BLaER1 (cell line): ENCODE results near the gene MAU2.

Experiments used
- H3K27ac ChIP-seq: shearing (Covaris generic); formaldehyde crosslinking; 2 replicates; pipeline ENCODE4 v1.8.1; 2022
- H3K27me3 ChIP-seq: shearing (Covaris generic); formaldehyde crosslinking; 2 replicates; pipeline ENCODE4 v1.8.1; 2022
- H3K36me3 ChIP-seq: shearing (Covaris generic); formaldehyde crosslinking; 2 replicates; pipeline ENCODE4 v1.8.1; 2022
- H3K4me1 ChIP-seq: shearing (Covaris generic); formaldehyde crosslinking; 2 replicates; pipeline ENCODE4 v1.8.1; 2022
- H3K4me2 ChIP-seq: shearing (Covaris generic); formaldehyde crosslinking; 2 replicates; pipeline ENCODE4 v1.8.1; 2022
- H3K4me3 ChIP-seq: shearing (Covaris generic); formaldehyde crosslinking; 2 replicates; pipeline ENCODE4 v1.8.1; 2022
- H3K9ac ChIP-seq: shearing (Covaris generic); formaldehyde crosslinking; 2 replicates; pipeline ENCODE4 v1.8.1; 2022
- H3K9me3 ChIP-seq: shearing (Covaris generic); formaldehyde crosslinking; 2 replicates; pipeline ENCODE4 v1.8.1; 2022
- H4K20me1 ChIP-seq: shearing (Covaris generic); formaldehyde crosslinking; 2 replicates; pipeline ENCODE4 v1.8.1; 2022
- Cebpa-rat ChIP-seq: shearing (Covaris generic); IDR thresholded peaks from 2 replicates; pipeline ENCODE4 v1.8.1; 2022

The MAU2 gene

GRCh38 chr19:19305696-19306095 is 14.9 kb upstream of the MAU2 start:
- Histone ChIP-seq H3K9me3 (no peaks in the 10 kb centered on the region), H3K4me2 (no peak overlapping the region), H3K27ac (no peak overlapping the region), H3K4me3 (no peak overlapping the region), H3K36me3 (peaks cover 99% of the 10 kb centered on the region), H3K27me3 (no peaks in the 10 kb centered on the region), H3K4me1 (no peaks in the 10 kb centered on the region), H4K20me1 (peaks cover 43% of the 10 kb centered on the region), H3K9ac (no peak overlapping the region)
- no peak for TF ChIP-seq Cebpa-rat

- Histone ChIP-seq H3K4me3 (no peak overlapping the region), H3K27ac (no peak overlapping the region), H3K36me3 (peaks cover 99% of the 10 kb centered on the region), H3K9ac (no peak overlapping the region), H3K4me1 (no peaks in the 10 kb centered on the region), H3K27me3 (no peaks in the 10 kb centered on the region), H3K9me3 (no peaks in the 10 kb centered on the region), H4K20me1 (peaks cover 43% of the 10 kb centered on the region), H3K4me2 (no peak overlapping the region)
- no peak for TF ChIP-seq Cebpa-rat
Measured at GRCh38 chr19:19306191-19306590, 14.4 kb upstream of the MAU2 start.

- Histone ChIP-seq H3K27me3 (no peaks in the 10 kb centered on the region), H3K4me2 (no peak overlapping the region), H4K20me1 (peaks cover 63% of the 10 kb centered on the region), H3K9ac (no peak overlapping the region), H3K9me3 (no peaks in the 10 kb centered on the region), H3K27ac (no peak overlapping the region), H3K36me3 (peaks cover 100% of the 10 kb centered on the region), H3K4me3 (no peak overlapping the region), H3K4me1 (no peaks in the 10 kb centered on the region)
- no peak for TF ChIP-seq Cebpa-rat
Measured at GRCh38 chr19:19308373-19308772, 12.3 kb upstream of the MAU2 start.

- Histone ChIP-seq H3K4me2 (no peak overlapping the region), H3K4me3 (no peak overlapping the region), H3K27me3 (no peaks in the 10 kb centered on the region), H3K9me3 (no peaks in the 10 kb centered on the region), H3K9ac (no peak overlapping the region), H3K4me1 (peaks cover 17% of the 10 kb centered on the region), H4K20me1 (peaks cover 62% of the 10 kb centered on the region), H3K27ac (no peak overlapping the region), H3K36me3 (peaks cover 70% of the 10 kb centered on the region)
- TF ChIP-seq Cebpa-rat = no peak
Measured at GRCh38 chr19:19315444-19315843, 5.2 kb upstream of the MAU2 start.

GRCh38 chr19:19316082-19316481 is 4.5 kb upstream of the MAU2 start:
- H3K4me1 ChIP-seq = peaks cover 17% of the 10 kb centered on the region
- H3K4me2 ChIP-seq = no peak overlapping the region
- H3K36me3 ChIP-seq = peaks cover 64% of the 10 kb centered on the region
- no peaks in the 10 kb centered on the region for H3K27me3 ChIP-seq
- H3K4me3 ChIP-seq = no peak overlapping the region
- H3K9me3 ChIP-seq = no peaks in the 10 kb centered on the region
- no peak overlapping the region for H3K27ac ChIP-seq
- H3K9ac ChIP-seq = 0 out of 2 replicates have a peak overlapping the region, but pooled peaks have one; percentile 10
- no peak for TF ChIP-seq Cebpa-rat
- peaks cover 62% of the 10 kb centered on the region for H4K20me1 ChIP-seq

- Histone ChIP-seq H3K36me3 (peaks cover 49% of the 10 kb centered on the region), H4K20me1 (peaks cover 57% of the 10 kb centered on the region), H3K27ac (peak overlapping the region; percentile 99), H3K9ac (peak overlapping the region; percentile 99), H3K9me3 (no peaks in the 10 kb centered on the region), H3K27me3 (no peaks in the 10 kb centered on the region), H3K4me2 (peak overlapping the region; percentile 93), H3K4me1 (peaks cover 48% of the 10 kb centered on the region), H3K4me3 (peak overlapping the region; percentile 99)
- TF ChIP-seq Cebpa-rat = no peak
Measured at GRCh38 chr19:19319732-19320360, 783 bp upstream of the MAU2 start.

GRCh38 chr19:19321141-19321577 is 530 bp downstream of the MAU2 start:
- H3K36me3 ChIP-seq = peaks cover 49% of the 10 kb centered on the region

GRCh38 chr19:19324059-19324770 is 3.6 kb downstream of the MAU2 start:
- Histone ChIP-seq H3K4me2 (no peak overlapping the region), H3K9ac (no peak overlapping the region), H3K27me3 (no peaks in the 10 kb centered on the region), H3K27ac (no peak overlapping the region), H4K20me1 (peaks cover 67% of the 10 kb centered on the region), H3K9me3 (no peaks in the 10 kb centered on the region), H3K36me3 (peaks cover 61% of the 10 kb centered on the region), H3K4me1 (peaks cover 56% of the 10 kb centered on the region), H3K4me3 (no peak overlapping the region)
- no peak for TF ChIP-seq Cebpa-rat

More at GRCh38 chr19:19321141-19321577, 530 bp downstream of the MAU2 start:
- peaks cover 48% of the 10 kb centered on the region for H3K4me1 ChIP-seq
- peak overlapping the region; percentile 99 for H3K9ac ChIP-seq
- H3K4me3 ChIP-seq = peak overlapping the region; percentile 99
- H3K9me3 ChIP-seq = no peaks in the 10 kb centered on the region
- peak overlapping the region; percentile 99 for H3K27ac ChIP-seq
- peak overlapping the region; percentile 98 for H3K4me2 ChIP-seq
- TF ChIP-seq Cebpa-rat = no peak
- H3K27me3 ChIP-seq = no peaks in the 10 kb centered on the region
- peaks cover 57% of the 10 kb centered on the region for H4K20me1 ChIP-seq

- Histone ChIP-seq H3K9ac (no peak overlapping the region), H4K20me1 (peaks cover 96% of the 10 kb centered on the region), H3K4me3 (no peak overlapping the region), H3K4me1 (peaks cover 41% of the 10 kb centered on the region), H3K27me3 (no peaks in the 10 kb centered on the region), H3K4me2 (no peak overlapping the region), H3K27ac (no peak overlapping the region), H3K36me3 (peaks cover 94% of the 10 kb centered on the region), H3K9me3 (no peaks in the 10 kb centered on the region)
- TF ChIP-seq Cebpa-rat = no peak
Measured at GRCh38 chr19:19327672-19328071, 7.0 kb downstream of the MAU2 start.

- Histone ChIP-seq H3K27ac (peak overlapping the region; percentile 29; the same call in 1 of the 2 replicates), H3K4me3 (no peak overlapping the region), H3K27me3 (no peaks in the 10 kb centered on the region), H3K9ac (peak overlapping the region; percentile 42), H3K4me1 (peaks cover 26% of the 10 kb centered on the region), H4K20me1 (peaks cover 96% of the 10 kb centered on the region), H3K4me2 (peak overlapping the region; percentile 46), H3K36me3 (peaks cover 94% of the 10 kb centered on the region), H3K9me3 (no peaks in the 10 kb centered on the region)
- no peak for TF ChIP-seq Cebpa-rat
Measured at GRCh38 chr19:19329126-19329525, 8.5 kb downstream of the MAU2 start.
